Activated CD8-positive, alpha-beta T cell treated with anti-CD3 and anti-CD28 coated beads for 36 hours (primary cell): ENCODE measurements around the gene DDB1. TPM values are rescaled to one million over a fixed set of nuclear protein-coding genes. Genes with fewer than 3 reads are reported as not detected.

Experiments used
- ATAC-seq: fragments of 200-7000 bp; cut with Tn5 transposase; one replicate; pipeline ENCODE4 v1.10.0; 2021; ENCODE audit warnings: mild to moderate bottlenecking, moderate library complexity
- CTCF ChIA-PET: fragments of 350-600 bp; sonication (Branson Sonifier 250); formaldehyde crosslinking; loops from one replicate; lab custom pipeline; 2021; ENCODE audit warnings: antibody characterized with exemption; lab: Charles Lee
- POLR2A ChIA-PET: fragments of 350-600 bp; sonication (Branson Sonifier 250); formaldehyde crosslinking; loops from one replicate; lab custom pipeline; 2021; ENCODE audit warnings: antibody characterized with exemption; lab: Charles Lee
- DNase-seq: peaks from one replicate; pipeline ENCODE4 v3.0.0-alpha.2; 2020
- H3K27ac Mint-ChIP-seq: one replicate; pipeline ENCODE4 v1.8.0; 2021; ENCODE audit warnings: mild to moderate bottlenecking, mixed read lengths
- H3K27me3 Mint-ChIP-seq: one replicate; pipeline ENCODE4 v1.8.0; 2021; ENCODE audit warnings: mixed read lengths
- H3K36me3 Mint-ChIP-seq: one replicate; pipeline ENCODE4 v1.8.0; 2021; ENCODE audit warnings: low read depth, mixed read lengths
- H3K4me1 Mint-ChIP-seq: one replicate; pipeline ENCODE4 v1.8.0; 2021; ENCODE audit warnings: low read depth, mixed read lengths
- H3K4me3 Mint-ChIP-seq: one replicate; pipeline ENCODE4 v1.8.0; 2021; ENCODE audit warnings: mild to moderate bottlenecking, moderate library complexity, mixed read lengths
- H3K9me3 Mint-ChIP-seq: one replicate; pipeline ENCODE4 v1.8.0; 2021; ENCODE audit warnings: mixed read lengths
- intact Hi-C: fragments of 100-400 bp; cut with micrococcal nuclease; formaldehyde crosslinking; loops from one replicate; pipeline ENCODE4 v1.10.0; 2022
- total RNA-seq, 2 experiments: library from RNA; stranded (reverse); gene quantifications; one replicate each; pipeline ENCODE4 v1.2.3, GENCODE V29; 2021
- TF ChIP-seq, protein P1 (sequence below): fragments of 200-600 bp; IDR thresholded peaks from one replicate; pipeline ENCODE4 v1.8.0; 2022; ENCODE audit warnings: antibody characterized with exemption, mild to moderate bottlenecking

DDB1 gene
- total RNA-seq, 2 experiments from 2014 or later = 269 to 270 TPM

DNA sequence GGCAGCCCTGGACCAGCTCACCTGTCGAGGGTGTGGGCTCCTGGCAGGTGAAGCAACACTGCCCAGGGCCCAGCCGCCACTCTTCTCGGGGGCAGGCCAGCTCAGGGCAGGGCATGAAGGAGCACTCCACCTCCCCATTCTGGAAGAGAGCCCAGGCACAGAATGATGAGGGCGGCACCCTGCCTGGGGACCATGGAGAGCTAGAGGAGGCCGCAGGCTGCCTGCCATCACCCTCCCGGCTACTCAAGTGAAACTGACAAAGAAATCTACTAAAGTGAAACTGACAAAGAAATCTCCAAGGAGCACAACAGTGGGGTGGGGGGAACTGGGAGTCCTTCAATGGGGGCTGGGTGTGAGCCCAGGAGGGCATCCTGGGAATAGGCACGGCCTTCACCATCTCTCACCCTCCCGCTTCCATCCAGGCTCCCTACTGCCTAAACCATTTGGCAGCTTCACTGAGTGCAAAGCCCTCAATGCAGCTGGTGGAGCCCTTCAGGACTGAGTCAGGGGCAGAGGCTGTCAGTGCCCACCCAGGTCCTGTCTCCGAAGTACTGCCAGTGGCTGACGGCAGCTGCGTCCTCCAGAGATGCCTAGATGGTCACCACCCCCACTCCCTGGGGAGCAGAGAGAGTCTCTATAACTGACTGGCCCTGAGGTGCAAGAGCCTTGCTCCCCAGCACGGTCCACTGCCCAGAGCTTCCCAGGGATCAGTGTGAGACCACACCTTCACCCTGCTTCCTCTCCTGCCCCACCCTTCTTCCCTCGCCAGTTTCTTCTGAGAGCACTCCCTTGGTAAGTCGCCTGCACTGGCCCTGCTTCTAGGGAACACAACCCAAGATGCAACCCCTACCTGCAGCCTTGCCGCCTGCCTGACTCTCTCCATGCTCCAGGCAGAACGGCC is 59.5 kb downstream of the DDB1 start:
- ChIA-PET CTCF (no interaction called here), POLR2A (interaction anchor here (0.8 to 1.0 kb wide), 2 partner anchors 14 to 29 kb away, joined by 3 to 4 read pairs; no protein-coding TSS in a partner anchor)
- intact Hi-C loops = no loop called here
- Mint-ChIP-seq H3K4me3 (no peak overlapping the region), H3K4me1 (peaks cover 2% of the 10 kb centered on the region), H3K27ac (no peak overlapping the region), H3K9me3 (no peaks in the 10 kb centered on the region), H3K27me3 (no peaks in the 10 kb centered on the region), H3K36me3 (peaks cover 10% of the 10 kb centered on the region)
- TF ChIP-seq, protein P1, sequence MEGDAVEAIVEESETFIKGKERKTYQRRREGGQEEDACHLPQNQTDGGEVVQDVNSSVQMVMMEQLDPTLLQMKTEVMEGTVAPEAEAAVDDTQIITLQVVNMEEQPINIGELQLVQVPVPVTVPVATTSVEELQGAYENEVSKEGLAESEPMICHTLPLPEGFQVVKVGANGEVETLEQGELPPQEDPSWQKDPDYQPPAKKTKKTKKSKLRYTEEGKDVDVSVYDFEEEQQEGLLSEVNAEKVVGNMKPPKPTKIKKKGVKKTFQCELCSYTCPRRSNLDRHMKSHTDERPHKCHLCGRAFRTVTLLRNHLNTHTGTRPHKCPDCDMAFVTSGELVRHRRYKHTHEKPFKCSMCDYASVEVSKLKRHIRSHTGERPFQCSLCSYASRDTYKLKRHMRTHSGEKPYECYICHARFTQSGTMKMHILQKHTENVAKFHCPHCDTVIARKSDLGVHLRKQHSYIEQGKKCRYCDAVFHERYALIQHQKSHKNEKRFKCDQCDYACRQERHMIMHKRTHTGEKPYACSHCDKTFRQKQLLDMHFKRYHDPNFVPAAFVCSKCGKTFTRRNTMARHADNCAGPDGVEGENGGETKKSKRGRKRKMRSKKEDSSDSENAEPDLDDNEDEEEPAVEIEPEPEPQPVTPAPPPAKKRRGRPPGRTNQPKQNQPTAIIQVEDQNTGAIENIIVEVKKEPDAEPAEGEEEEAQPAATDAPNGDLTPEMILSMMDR = no peak
- ATAC-seq = no peak
- DNase-seq = no peak

DNA sequence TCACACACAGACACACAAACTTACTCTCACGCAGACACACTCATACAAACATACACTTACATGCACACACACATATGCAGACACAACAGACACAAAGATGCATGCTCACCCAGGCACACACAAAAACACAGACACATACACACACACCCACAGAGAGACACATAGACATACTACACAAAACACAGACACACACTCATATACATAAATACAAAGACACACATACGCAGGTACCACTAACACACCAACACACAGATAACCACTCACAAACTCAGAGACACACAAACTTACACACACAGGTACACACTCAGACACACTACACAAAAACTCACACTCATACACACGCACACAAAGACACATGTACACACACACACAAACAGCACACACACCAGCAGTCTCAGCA is 60.2 kb downstream of the DDB1 start:
- no peaks in the 10 kb centered on the region for H3K4me1 Mint-ChIP-seq
- H3K4me3 Mint-ChIP-seq = no peak overlapping the region
- ATAC-seq = no peak
- intact Hi-C loops = no loop called here
- H3K27me3 Mint-ChIP-seq = no peaks in the 10 kb centered on the region
- no peaks in the 10 kb centered on the region for H3K9me3 Mint-ChIP-seq
- ChIA-PET POLR2A (interaction anchor here (1.0 kb wide), 1 partner anchor 14 kb away, joined by 4 read pairs; no protein-coding TSS in a partner anchor), CTCF (no interaction called here)
- DNase-seq = no peak
- H3K27ac Mint-ChIP-seq = no peak overlapping the region
- H3K36me3 Mint-ChIP-seq = peaks cover 7% of the 10 kb centered on the region
- TF ChIP-seq, protein P1 = no peak

DNA sequence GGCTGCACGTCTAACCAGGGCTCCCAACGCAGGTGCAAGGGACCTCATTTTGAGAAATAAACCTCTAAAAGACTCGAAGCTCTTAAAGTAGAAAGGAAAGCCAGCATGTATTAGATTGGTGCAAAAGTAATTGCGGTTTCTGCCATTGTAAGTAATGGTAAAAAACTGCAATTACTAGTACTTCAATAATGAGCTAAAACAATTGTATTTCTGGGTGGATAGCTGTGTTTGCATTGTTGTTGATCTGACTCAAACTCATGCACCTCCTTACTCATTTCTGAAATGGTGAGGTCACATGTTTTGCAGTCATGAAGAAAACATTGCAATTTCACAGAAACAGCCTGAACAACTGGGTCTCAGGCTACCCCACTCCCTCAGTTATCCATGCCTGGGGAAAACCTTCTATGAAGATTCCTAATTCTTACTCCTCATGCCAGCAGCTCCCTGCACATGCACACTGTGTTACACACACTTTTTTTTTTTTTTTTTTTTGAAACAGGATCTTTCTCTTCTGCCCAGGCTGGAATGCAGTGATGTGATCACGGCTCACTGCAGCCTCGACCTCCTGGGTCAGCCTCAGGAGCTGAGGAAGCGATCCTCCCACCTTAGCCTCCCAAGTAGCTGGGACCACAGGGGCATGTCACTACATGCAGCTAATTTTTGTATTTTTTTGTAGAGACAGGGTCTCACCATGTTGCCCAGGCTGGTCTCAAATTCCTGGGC is 62.4 kb downstream of the DDB1 start:
- ATAC-seq (peak; percentile 24), DNase-seq (no peak)
- Mint-ChIP-seq H3K9me3 (no peaks in the 10 kb centered on the region), H3K27ac (no peak overlapping the region), H3K4me3 (no peak overlapping the region), H3K27me3 (no peaks in the 10 kb centered on the region), H3K4me1 (no peaks in the 10 kb centered on the region), H3K36me3 (peaks cover 4% of the 10 kb centered on the region)
- CTCF ChIA-PET = interaction anchor here (1.1 to 1.2 kb wide), 3 partner anchors 16 to 112 kb away, joined by 3 to 4 read pairs (median 4); no protein-coding TSS in a partner anchor
- POLR2A ChIA-PET = interaction anchor here (1.2 kb wide), 1 partner anchor 8 kb away, joined by 4 read pairs; no protein-coding TSS in a partner anchor
- intact Hi-C loops = no loop called here
- TF ChIP-seq, protein P1 = no peak

DNA sequence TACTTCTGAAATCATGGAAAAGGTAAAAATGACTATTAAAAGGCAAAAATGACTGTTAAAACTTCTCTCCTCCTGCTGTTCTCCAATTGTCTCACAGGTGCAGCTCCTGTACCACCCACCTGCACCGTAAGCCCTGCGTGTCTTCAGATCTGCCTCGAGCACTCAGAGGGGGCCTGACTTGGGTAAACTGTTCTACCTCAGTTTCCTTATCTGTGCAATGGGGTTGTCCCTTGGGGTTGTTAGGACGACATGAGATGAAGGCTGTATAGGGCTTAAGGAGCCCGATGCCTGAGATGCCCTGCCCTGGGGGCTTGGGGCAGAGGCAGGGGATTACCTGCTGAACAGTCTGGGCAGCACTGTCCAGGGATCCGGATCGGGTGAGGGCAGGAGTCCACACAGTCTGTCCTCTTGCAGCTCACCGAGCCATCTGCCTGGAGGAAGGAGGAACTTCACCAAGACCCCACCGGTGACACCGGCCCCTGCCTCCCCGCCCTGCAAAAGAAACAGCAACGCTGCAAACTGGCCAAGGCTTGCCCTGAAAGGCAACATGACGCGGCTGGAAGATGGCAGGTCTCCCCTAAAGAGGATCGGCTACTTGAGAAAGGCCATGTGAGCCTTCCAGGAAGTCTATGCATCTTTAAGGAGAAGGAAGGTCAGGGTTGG is 64.2 kb downstream of the DDB1 start:
- TF ChIP-seq, protein P1 = no peak
- intact Hi-C loops = no loop called here
- no peaks in the 10 kb centered on the region for H3K9me3 Mint-ChIP-seq
- H3K4me1 Mint-ChIP-seq = no peaks in the 10 kb centered on the region
- no peak for DNase-seq
- no peak overlapping the region for H3K27ac Mint-ChIP-seq
- POLR2A ChIA-PET = no interaction called here
- no peak overlapping the region for H3K4me3 Mint-ChIP-seq
- ATAC-seq = no peak
- H3K36me3 Mint-ChIP-seq = peaks cover 10% of the 10 kb centered on the region
- no peaks in the 10 kb centered on the region for H3K27me3 Mint-ChIP-seq
- CTCF ChIA-PET = interaction anchor here (0.9 kb wide), 1 partner anchor 67 kb away, joined by 5 read pairs; no protein-coding TSS in a partner anchor
